ENCODE results near the gene TIMM17B.

DNA sequence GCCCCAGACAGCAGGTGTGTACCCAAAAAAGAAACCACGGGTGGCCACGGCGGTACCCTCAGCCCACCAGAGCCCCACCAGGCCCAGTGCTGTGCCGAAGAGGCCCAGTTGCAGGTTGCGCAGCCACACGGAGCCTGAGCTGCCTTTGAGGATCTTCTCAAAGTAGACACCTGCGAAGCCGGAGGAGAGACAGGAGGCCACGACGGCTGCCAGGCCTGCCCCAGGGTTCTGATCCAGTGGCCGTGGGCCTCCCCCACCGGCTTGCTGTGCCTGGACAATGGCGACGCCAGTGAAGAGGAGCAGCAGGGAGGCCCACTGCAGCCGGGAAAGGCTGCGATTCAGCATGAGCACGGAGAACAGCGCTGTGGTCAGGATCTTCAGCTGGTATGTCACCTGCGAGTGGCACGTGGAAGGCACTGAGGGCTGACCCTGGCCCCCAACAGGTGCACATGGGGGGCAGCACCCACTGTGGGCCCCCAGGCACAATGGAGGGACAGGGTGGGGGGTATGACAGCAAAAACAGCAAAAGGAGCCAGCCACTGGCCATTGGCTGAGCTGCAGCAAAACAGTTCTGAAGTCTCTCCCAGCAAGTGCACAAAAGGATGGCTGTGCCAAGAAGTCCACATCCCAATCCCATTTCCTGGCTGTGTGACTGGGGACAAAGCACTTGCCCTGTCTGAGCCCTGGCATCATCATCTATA lies 7.7 kb upstream of the TIMM17B start:
- TF ChIP-seq EP300 (IDR thresholded peaks at IDR 0.05; ENCODE audit: borderline replicate concordance) (no peak), TAF1 (IDR thresholded peaks at IDR 0.05; ENCODE audit: low read depth) (no peak), NFIC (IDR thresholded peaks at IDR 0.05) (no peak), REST (IDR thresholded peaks at IDR 0.05; ENCODE audit: low read depth) (no peak), TCF12 (IDR thresholded peaks at IDR 0.05; ENCODE audit: low read depth) (no peak), MAX (IDR thresholded peaks at IDR 0.05) (no peak), CEBPB (IDR thresholded peaks at IDR 0.05) (no peak), EGR1 (IDR thresholded peaks at IDR 0.05) (no peak), YY1 (IDR thresholded peaks at IDR 0.05; ENCODE audit: low read depth) (no peak), RAD21 (IDR thresholded peaks at IDR 0.05; ENCODE audit: low read depth) (no peak), TEAD4 (IDR thresholded peaks at IDR 0.05) (no peak)
